Skeletal muscle cell (primary cell): Measurements from ENCODE around the gene SPATC1L.

ENCODE experiments used
- DNase-seq: peaks from one replicate; pipeline ENCODE4 v3.0.0-alpha.2; 2010; ENCODE audit warnings: low read depth
- H3K4me3 ChIP-seq: 2 replicates; pipeline ENCODE4 v1.5.1; 2011; ENCODE audit warnings: low read depth, mild to moderate bottlenecking, control low read depth, low read length, moderate library complexity

Gene SPATC1L

DNA sequence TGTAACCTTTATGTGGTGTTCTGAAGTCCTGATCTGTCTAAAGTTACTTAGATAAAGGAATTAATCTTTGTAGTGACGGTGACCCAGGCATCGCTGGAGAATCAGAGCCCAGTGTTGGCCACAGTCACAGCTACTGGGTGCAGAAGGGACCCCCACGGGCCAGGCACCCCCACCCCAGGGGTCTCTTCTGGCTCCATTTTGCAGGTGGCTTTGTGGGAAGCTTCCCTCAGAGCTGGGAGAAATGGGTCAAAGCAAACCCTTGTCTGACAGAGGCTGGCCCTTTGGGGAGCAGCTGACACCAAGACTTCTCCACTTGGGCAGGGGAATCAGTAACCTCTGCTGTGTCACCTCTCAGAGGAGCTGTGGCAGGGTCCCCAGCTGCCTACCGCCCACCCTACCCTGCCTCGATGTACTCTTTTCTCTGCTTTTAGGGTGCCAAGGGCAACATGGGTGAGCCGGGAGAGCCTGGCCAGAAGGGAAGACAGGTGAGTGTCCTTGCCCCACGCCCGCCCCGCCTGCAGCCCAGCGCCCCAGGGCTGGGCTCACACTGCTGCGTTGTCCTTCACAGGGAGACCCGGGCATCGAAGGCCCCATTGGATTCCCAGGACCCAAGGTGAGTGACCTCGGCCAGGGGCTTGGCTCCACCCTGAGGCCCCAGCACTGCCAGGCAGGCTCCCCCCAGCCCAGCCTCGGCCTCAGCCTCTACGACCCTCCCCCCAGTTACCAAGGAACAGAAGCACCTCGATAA lies 68.6 kb downstream of the SPATC1L start:
- H3K4me3 ChIP-seq, result no peak overlapping the region
- no peak for DNase-seq

DNA sequence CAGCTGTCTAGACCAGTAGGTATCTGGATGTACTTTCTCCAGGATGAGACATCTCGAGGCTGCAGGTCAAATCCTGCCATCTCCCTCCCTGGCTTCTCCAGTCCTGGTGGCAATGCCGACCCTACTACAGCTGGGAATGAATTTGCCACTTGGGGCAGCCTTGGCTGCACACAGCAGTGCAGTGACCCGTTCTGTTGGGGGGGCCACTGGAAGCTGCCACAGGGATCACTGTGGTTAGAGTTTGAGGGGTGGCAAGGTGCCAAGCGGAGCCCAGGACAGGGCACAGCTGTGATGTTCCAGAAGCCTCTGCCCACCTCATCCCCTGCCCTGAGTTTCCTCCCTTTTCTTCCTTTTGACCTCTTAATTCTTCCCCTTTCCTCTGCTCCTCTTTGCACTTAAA lies 69.3 kb downstream of the SPATC1L start:
- no peak for DNase-seq
- no peak overlapping the region for H3K4me3 ChIP-seq

DNA sequence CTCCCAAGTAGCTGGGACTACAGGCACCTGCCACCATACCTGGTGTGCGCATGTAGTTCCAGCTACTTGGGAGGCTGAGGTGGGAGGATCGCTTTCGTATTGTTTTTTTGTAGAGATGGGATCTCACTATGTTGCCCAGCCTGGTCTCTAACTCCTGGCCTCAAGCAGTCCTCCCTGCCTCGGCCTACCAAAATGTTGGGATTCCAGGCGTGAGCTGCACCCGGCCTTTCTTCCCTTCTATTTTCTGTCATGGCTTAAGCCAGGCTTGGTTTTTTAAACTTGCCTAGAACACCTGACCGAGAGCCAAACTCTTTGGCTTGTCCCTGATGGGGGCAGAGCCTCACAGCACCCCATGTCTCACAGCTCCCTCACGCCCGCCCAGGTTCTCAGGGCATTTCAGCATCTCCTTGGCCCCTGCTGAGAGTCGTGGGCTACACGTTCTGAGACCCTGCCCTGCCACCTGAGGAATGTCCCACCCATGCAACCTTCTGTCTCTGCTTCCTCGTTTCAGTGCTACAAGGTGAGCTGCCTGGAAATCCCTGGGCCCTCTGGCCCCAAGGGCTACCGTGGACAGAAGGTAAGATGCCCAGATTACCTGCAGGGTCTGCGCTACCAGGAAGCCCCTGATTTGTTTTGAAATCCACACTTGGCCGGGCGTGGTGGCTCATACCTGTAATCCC lies 70.6 kb downstream of the SPATC1L start:
- H3K4me3 ChIP-seq, result no peak overlapping the region
- DNase-seq, result no peak

DNA sequence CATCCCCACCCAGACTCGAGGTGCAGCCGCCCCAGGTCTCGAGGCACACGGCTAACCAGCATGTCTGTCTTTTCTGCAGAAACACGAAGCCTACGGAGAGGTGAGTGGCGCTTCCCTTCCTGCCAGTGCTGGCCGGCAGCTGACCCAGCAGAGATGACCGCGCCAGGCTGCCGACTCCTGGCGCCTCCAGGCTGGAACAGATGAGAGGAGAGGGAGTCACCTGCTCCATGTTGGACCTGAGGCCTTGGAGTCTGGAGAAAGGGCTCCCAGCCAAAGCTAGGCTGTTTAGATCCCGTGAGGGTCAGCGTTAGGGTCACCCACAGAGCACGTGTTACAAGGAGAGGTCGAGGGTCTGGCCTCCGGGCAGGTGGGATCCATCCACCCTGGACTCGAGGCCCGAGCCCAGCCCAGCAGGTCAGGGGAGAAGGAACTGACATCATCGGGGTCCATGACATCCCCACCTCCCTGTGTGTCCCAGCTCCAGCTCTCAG lies 71.5 kb downstream of the SPATC1L start:
- no peak overlapping the region for H3K4me3 ChIP-seq
- no peak for DNase-seq

DNA sequence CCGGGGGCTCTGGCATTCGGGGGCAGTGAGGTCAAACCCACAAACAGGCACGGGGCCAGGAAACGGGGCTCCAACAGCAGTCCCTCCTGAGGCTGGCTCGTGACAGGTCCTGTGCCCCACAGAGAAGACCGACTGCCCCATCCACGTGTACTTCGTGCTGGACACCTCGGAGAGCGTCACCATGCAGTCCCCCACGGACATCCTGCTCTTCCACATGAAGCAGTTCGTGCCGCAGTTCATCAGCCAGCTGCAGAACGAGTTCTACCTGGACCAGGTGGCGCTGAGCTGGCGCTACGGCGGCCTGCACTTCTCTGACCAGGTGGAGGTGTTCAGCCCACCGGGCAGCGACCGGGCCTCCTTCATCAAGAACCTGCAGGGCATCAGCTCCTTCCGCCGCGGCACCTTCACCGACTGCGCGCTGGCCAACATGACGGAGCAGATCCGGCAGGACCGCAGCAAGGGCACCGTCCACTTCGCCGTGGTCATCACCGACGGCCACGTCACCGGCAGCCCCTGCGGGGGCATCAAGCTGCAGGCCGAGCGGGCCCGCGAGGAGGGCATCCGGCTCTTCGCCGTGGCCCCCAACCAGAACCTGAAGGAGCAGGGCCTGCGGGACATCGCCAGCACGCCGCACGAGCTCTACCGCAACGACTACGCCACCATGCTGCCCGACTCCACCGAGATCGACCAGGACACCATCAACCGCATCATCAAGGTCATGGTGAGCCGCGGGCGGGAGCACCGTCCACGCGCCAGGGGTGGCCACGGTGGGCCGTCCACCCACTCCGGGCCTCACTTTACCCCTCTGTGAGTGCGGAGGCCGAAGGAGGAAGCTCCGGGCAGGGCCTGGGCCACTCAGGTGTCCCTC lies 72.2 kb downstream of the SPATC1L start:
- H3K4me3 ChIP-seq, result no peak overlapping the region
- no peak for DNase-seq

DNA sequence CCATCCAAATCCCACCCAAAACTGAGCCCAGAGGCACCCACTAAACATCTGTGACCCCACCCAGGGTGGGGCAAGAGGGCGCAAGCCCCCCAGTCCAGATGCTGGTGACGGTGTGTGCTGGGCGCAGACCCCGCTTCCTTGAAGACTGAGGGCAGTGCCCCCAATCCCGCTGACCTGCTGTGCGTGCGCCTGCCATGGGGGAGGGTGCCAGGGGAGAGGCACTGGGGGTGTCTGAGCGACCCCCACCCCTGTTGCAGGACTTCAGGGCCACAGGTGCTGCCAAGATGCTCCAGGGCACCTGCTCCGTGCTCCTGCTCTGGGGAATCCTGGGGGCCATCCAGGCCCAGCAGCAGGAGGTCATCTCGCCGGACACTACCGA lies 73.1 kb downstream of the SPATC1L start:
- DNase-seq, result no peak

More for the DNA sequence above, 73.1 kb downstream of the SPATC1L start:
- H3K4me3 ChIP-seq, result no peak overlapping the region
